OCI-LY1 (cell line): ENCODE results near the gene FGF11.
A peak's percentile ranks its signal among the peaks of the same experiment; 100 is the strongest.

Source experiments
- H2AFZ ChIP-seq: fragments of 200-600 bp; sonication (generic), shearing (Covaris generic); 2 replicates; pipeline ENCODE4 v1.6.0; 2014; ENCODE audit warnings: antibody characterized with exemption, mild to moderate bottlenecking, low read length
- H3F3A ChIP-seq: fragments of 200-600 bp; sonication (generic), shearing (Covaris generic); 2 replicates; pipeline ENCODE4 v1.6.0; 2014; ENCODE audit warnings: mild to moderate bottlenecking, antibody characterized with exemption, low read length, moderate library complexity; ENCODE audit not compliant: insufficient read depth
- H3K27ac ChIP-seq: fragments of 200-600 bp; sonication (generic); 2 replicates; pipeline ENCODE4 v1.5.1; 2014; ENCODE audit warnings: low read length, mixed run types, mild to moderate bottlenecking, low read depth; ENCODE audit not compliant: poor library complexity, severe bottlenecking
- H3K27me3 ChIP-seq: fragments of 200-600 bp; sonication (generic); 2 replicates; pipeline ENCODE4 v1.6.0; 2014; ENCODE audit warnings: antibody characterized with exemption, mild to moderate bottlenecking, low read length, moderate library complexity; ENCODE audit not compliant: insufficient read depth
- H3K36me3 ChIP-seq: fragments of 200-600 bp; sonication (generic); 2 replicates; pipeline ENCODE4 v1.6.1; 2014; ENCODE audit warnings: mild to moderate bottlenecking, antibody characterized with exemption, low read length, moderate library complexity, mixed read lengths; ENCODE audit not compliant: insufficient read depth
- H3K4me1 ChIP-seq: fragments of 200-600 bp; sonication (generic); 2 replicates; pipeline ENCODE4 v1.5.1; 2014; ENCODE audit warnings: mild to moderate bottlenecking, low read length, moderate library complexity; ENCODE audit not compliant: insufficient read depth, severe bottlenecking
- H3K4me2 ChIP-seq: fragments of 200-600 bp; sonication (generic), shearing (Covaris generic); 2 replicates; pipeline ENCODE4 v1.6.1; 2014; ENCODE audit warnings: low read length
- H3K4me3 ChIP-seq: fragments of 200-600 bp; sonication (generic); 2 replicates; pipeline ENCODE4 v1.5.1; 2014; ENCODE audit warnings: low read length, low read depth, mild to moderate bottlenecking, mixed read lengths; ENCODE audit not compliant: poor library complexity, severe bottlenecking
- H3K79me2 ChIP-seq: fragments of 200-600 bp; shearing (Covaris generic); 2 replicates; pipeline ENCODE4 v1.6.1; 2016; ENCODE audit warnings: mixed run types, low read length, mixed read lengths; ENCODE audit not compliant: insufficient read depth
- H3K9ac ChIP-seq: fragments of 200-600 bp; sonication (generic), shearing (Covaris generic); 2 replicates; pipeline ENCODE4 v1.6.1; 2014; ENCODE audit warnings: mild to moderate bottlenecking, low read length, mixed read lengths
- H3K9me2 ChIP-seq: fragments of 200-600 bp; sonication (generic), shearing (Covaris generic); 2 replicates; pipeline ENCODE4 v1.6.1; 2014; ENCODE audit warnings: low read depth, mild to moderate bottlenecking, low read length, mixed read lengths
- H3K9me3 ChIP-seq: fragments of 200-600 bp; shearing (Covaris generic); 2 replicates; pipeline ENCODE4 v1.6.1; 2014; ENCODE audit warnings: low read length, mixed read lengths
- H4K20me1 ChIP-seq: fragments of 200-600 bp; sonication (generic), shearing (Covaris generic); 2 replicates; pipeline ENCODE4 v1.6.0; 2016; ENCODE audit warnings: mild to moderate bottlenecking, low read length; ENCODE audit not compliant: insufficient read depth
- EZH2 ChIP-seq: fragments of 200-600 bp; sonication (generic), shearing (Covaris generic); IDR thresholded peaks from 2 replicates; pipeline ENCODE4 v1.8.0; 2017; ENCODE audit warnings: borderline replicate concordance, mixed run types, mild to moderate bottlenecking, antibody characterized with exemption, low read length, moderate library complexity, mixed read lengths
- TF ChIP-seq, protein P1 (sequence below): fragments of 200-600 bp; sonication (generic), shearing (Covaris generic); IDR thresholded peaks from 2 replicates; pipeline ENCODE4 v1.5.1; 2017; ENCODE audit warnings: mild to moderate bottlenecking, antibody characterized with exemption, low read length, moderate library complexity, mixed read lengths

The FGF11 gene

GRCh38 chr17:7440834-7441195 is 1.5 kb downstream of the FGF11 start:
- Histone ChIP-seq H4K20me1 (no peaks in the 10 kb centered on the region), H3K9me2 (no peaks in the 10 kb centered on the region), H3K4me3 (peak overlapping the region; percentile 57), H3K27me3 (peaks cover 17% of the 10 kb centered on the region), H3K9ac (peak overlapping the region; percentile 50; the same call in 1 of the 2 replicates), H3K79me2 (no peaks in the 10 kb centered on the region), H3K36me3 (peaks cover 3% of the 10 kb centered on the region; the same call in 1 of the 2 replicates), H3K9me3 (no peaks in the 10 kb centered on the region), H3K4me1 (peaks cover 57% of the 10 kb centered on the region), H2AFZ (no peak overlapping the region), H3K27ac (no peak overlapping the region), H3F3A (no peaks in the 10 kb centered on the region), H3K4me2 (peak overlapping the region; percentile 76; the same call in 1 of the 2 replicates)
- TF ChIP-seq, protein P1, sequence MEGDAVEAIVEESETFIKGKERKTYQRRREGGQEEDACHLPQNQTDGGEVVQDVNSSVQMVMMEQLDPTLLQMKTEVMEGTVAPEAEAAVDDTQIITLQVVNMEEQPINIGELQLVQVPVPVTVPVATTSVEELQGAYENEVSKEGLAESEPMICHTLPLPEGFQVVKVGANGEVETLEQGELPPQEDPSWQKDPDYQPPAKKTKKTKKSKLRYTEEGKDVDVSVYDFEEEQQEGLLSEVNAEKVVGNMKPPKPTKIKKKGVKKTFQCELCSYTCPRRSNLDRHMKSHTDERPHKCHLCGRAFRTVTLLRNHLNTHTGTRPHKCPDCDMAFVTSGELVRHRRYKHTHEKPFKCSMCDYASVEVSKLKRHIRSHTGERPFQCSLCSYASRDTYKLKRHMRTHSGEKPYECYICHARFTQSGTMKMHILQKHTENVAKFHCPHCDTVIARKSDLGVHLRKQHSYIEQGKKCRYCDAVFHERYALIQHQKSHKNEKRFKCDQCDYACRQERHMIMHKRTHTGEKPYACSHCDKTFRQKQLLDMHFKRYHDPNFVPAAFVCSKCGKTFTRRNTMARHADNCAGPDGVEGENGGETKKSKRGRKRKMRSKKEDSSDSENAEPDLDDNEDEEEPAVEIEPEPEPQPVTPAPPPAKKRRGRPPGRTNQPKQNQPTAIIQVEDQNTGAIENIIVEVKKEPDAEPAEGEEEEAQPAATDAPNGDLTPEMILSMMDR: no peak
- TF ChIP-seq EZH2: no peak

- Histone ChIP-seq H3K79me2 (no peaks in the 10 kb centered on the region), H4K20me1 (no peaks in the 10 kb centered on the region), H3K9me2 (no peaks in the 10 kb centered on the region), H3F3A (no peaks in the 10 kb centered on the region), H3K27ac (no peak overlapping the region), H2AFZ (no peak overlapping the region), H3K27me3 (peaks cover 21% of the 10 kb centered on the region), H3K4me1 (peaks cover 56% of the 10 kb centered on the region), H3K4me2 (no peak overlapping the region), H3K9ac (no peak overlapping the region), H3K36me3 (peaks cover 3% of the 10 kb centered on the region; the same call in 1 of the 2 replicates), H3K9me3 (no peaks in the 10 kb centered on the region), H3K4me3 (no peak overlapping the region)
- TF ChIP-seq, protein P1: no peak
- TF ChIP-seq EZH2: no peak
Observed at GRCh38 chr17:7441266-7441665, 2.0 kb downstream of the FGF11 start.

DNA sequence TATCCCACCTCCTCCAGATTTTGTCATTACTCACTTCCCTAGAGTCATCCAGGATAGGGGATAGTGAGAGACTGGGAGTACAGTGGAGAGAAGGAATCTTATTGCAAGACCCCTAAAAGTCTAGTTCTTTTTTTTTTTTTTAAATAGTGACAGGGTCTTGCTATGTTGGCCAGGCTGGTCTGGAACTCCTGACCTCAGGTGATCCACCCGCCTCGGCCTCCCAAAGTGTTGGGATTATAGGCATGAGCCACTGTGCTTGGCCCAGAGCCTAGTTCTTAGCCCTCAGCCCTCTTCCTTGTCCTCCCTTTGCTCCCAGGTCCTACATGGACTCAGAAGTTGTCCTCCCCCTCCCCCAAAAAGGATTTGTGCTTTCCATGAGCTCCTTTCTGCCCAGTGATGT is 2.8 kb downstream of the FGF11 start:
- no peaks in the 10 kb centered on the region for H3K79me2 ChIP-seq
- no peak overlapping the region for H2AFZ ChIP-seq
- TF ChIP-seq, protein P1: no peak
- no peak for TF ChIP-seq EZH2
- H3K9ac ChIP-seq: no peak overlapping the region
- no peaks in the 10 kb centered on the region for H3F3A ChIP-seq
- H3K27ac ChIP-seq: no peak overlapping the region
- H3K4me3 ChIP-seq: no peak overlapping the region
- peaks cover 50% of the 10 kb centered on the region for H3K4me1 ChIP-seq
- H3K9me2 ChIP-seq: no peaks in the 10 kb centered on the region
- no peak overlapping the region for H3K4me2 ChIP-seq
- H3K9me3 ChIP-seq: no peaks in the 10 kb centered on the region
- H3K27me3 ChIP-seq: peaks cover 25% of the 10 kb centered on the region
- peaks cover 3% of the 10 kb centered on the region; the same call in 1 of the 2 replicates for H3K36me3 ChIP-seq
- no peaks in the 10 kb centered on the region for H4K20me1 ChIP-seq
